ENCODE results near the gene IL17RC. TPM values are rescaled to one million over a fixed set of nuclear protein-coding genes. Genes with fewer than 3 reads are reported as not detected.

Gene IL17RC
- total RNA-seq, 1 experiment from 2014 or later, result 6.8 TPM

- Histone ChIP-seq H3K23ac (ENCODE audit: insufficient read length, low read depth, low read length) (no peak overlapping the region), H3K9ac (ENCODE audit: extremely low read depth, insufficient read length, low read length) (no peak overlapping the region), H3K79me1 (ENCODE audit: insufficient read depth, low read depth, low read length, poor library complexity, severe bottlenecking) (no peaks in the 10 kb centered on the region), H3T11ph (ENCODE audit: low read length) (no peak overlapping the region), H3K79me2 (ENCODE audit: insufficient read depth, low read length) (peaks cover 5% of the 10 kb centered on the region; the same call in 1 of the 2 replicates), H3K9me3 (ENCODE audit: control insufficient read depth, low read depth, low read length) (no peaks in the 10 kb centered on the region), H3K4me1 (ENCODE audit: insufficient read depth, low read length) (no peaks in the 10 kb centered on the region), H3K23me2 (ENCODE audit: insufficient read length, low read depth, low read length, poor library complexity, severe bottlenecking) (no peaks in the 10 kb centered on the region), H3K14ac (ENCODE audit: insufficient read depth, low read length) (no peak overlapping the region), H4K20me1 (ENCODE audit: control insufficient read depth, insufficient read depth, insufficient read length) (no peaks in the 10 kb centered on the region), H3K4ac (ENCODE audit: low read depth, low read length) (no peak overlapping the region), H4K5ac (ENCODE audit: insufficient read length, low read depth, low read length) (no peak overlapping the region), H3K4me2 (ENCODE audit: insufficient read depth, insufficient read length, low read length) (no peak overlapping the region), H2BK20ac (ENCODE audit: low read depth, low read length, poor library complexity, severe bottlenecking) (no peak overlapping the region), H3K56ac (ENCODE audit: insufficient read length, low read depth, low read length) (no peak overlapping the region), H3K18ac (ENCODE audit: insufficient read length, low read depth, low read length) (no peak overlapping the region), H2BK15ac (ENCODE audit: low read depth, low read length) (no peak overlapping the region), H2BK5ac (ENCODE audit: insufficient read length, low read length) (no peak overlapping the region), H3K27ac (ENCODE audit: insufficient read length, low read depth, low read length) (no peak overlapping the region), H2BK12ac (ENCODE audit: insufficient read length, low read depth, low read length) (no peak overlapping the region), H4K91ac (ENCODE audit: insufficient read length, low read depth, low read length) (no peak overlapping the region), H2AFZ (ENCODE audit: low read length) (no peak overlapping the region), H4K8ac (replicated peaks; ENCODE audit: insufficient read length, low read depth, low read length) (no peak overlapping the region), H2BK120ac (ENCODE audit: low read depth, low read length, poor library complexity, severe bottlenecking) (no peak overlapping the region), H2AK5ac (ENCODE audit: insufficient read length, low read length) (no peak overlapping the region), H3K27me3 (ENCODE audit: insufficient read depth, low read length) (no peaks in the 10 kb centered on the region; the same call in 1 of the 2 replicates)
- peaks cover 0 to 4% (median 0%) of the 10 kb centered on the region in 3 experiments; a peak in 1 of 7 replicates for H3K36me3 Mint-ChIP-seq (ENCODE audit: insufficient read depth in 1 of 3, low read depth in 3 of 3)
- H3K4me3 Mint-ChIP-seq, result no peak overlapping the region
- no peak for DNase-seq
- no peak for TF ChIP-seq CTCF (conservative IDR thresholded peaks at IDR 0.05)
- no peaks in the 10 kb centered on the region for H3K9me3 Mint-ChIP-seq
- peaks cover 6 to 9% of the 10 kb centered on the region in 2 experiments for H3K4me1 Mint-ChIP-seq
- H3K27me3 Mint-ChIP-seq (ENCODE audit: low read depth), result no peaks in the 10 kb centered on the region; the same call in 1 of the 2 replicates
- no peak overlapping the region for H3K27ac Mint-ChIP-seq
Measured at GRCh38 chr3:9886328-9886727, 30.6 kb upstream of the IL17RC start.

Measured in H9 (cell line).